ENCODE results near the gene EHD3.

GRCh38 chr2:31231571-31232302, 2.2 kb upstream of the EHD3 start:
- no peak for TF ChIP-seq POLR2A (IDR thresholded peaks at IDR 0.05)
- TF ChIP-seq, protein P1, sequence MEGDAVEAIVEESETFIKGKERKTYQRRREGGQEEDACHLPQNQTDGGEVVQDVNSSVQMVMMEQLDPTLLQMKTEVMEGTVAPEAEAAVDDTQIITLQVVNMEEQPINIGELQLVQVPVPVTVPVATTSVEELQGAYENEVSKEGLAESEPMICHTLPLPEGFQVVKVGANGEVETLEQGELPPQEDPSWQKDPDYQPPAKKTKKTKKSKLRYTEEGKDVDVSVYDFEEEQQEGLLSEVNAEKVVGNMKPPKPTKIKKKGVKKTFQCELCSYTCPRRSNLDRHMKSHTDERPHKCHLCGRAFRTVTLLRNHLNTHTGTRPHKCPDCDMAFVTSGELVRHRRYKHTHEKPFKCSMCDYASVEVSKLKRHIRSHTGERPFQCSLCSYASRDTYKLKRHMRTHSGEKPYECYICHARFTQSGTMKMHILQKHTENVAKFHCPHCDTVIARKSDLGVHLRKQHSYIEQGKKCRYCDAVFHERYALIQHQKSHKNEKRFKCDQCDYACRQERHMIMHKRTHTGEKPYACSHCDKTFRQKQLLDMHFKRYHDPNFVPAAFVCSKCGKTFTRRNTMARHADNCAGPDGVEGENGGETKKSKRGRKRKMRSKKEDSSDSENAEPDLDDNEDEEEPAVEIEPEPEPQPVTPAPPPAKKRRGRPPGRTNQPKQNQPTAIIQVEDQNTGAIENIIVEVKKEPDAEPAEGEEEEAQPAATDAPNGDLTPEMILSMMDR (IDR thresholded peaks at IDR 0.05): no peak

Measured in Peyer's patch (tissue), 4 donors.